ENCODE results near the gene CREM. TPM values are rescaled to one million over a fixed set of nuclear protein-coding genes. Genes with fewer than 3 reads are reported as not detected.

Gene CREM
- total and polyA plus RNA-seq, 9 donors = 41.4 to 58.6 (median 51.8) TPM

DNA sequence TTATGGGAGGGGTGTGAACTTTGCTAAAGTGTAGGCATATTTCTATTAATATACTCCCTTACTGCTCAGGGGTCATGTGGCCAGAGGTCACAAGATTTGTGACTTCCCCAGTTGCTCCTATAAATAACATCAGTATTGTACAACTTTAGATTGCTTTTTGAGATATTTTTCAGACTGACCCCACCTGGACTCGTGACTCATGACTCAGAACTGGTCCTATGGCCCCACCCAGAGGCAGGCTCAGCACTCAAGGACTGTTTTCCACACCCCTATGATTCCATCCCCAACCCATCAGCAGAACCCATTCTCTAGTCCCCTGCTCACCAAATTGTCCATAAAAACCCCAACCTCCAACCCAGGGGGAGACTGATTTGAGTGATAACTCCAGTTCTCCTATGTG lies 33.8 kb upstream of the CREM start:
- DNase-seq = peak; percentile 7
- Histone ChIP-seq H3K4me3 (ENCODE audit: low read length) (no peak overlapping the region), H3K36me3 (ENCODE audit: control insufficient read depth, insufficient read depth, low read length) (no peaks in the 10 kb centered on the region), H3K9me3 (replicated peaks; ENCODE audit: control insufficient read depth, low read depth, low read length) (no peaks in the 10 kb centered on the region), H3K27me3 (ENCODE audit: control insufficient read depth, insufficient read depth, low read length) (peaks cover 5% of the 10 kb centered on the region), H3K4me1 (ENCODE audit: control insufficient read depth, insufficient read depth, low read length) (peaks cover 10% of the 10 kb centered on the region), H3K27ac (ENCODE audit: low read length) (no peak overlapping the region)
- 64% methylated on average over 1 of the region's 1 CpG for WGBS (ENCODE audit: insufficient coverage)

DNA sequence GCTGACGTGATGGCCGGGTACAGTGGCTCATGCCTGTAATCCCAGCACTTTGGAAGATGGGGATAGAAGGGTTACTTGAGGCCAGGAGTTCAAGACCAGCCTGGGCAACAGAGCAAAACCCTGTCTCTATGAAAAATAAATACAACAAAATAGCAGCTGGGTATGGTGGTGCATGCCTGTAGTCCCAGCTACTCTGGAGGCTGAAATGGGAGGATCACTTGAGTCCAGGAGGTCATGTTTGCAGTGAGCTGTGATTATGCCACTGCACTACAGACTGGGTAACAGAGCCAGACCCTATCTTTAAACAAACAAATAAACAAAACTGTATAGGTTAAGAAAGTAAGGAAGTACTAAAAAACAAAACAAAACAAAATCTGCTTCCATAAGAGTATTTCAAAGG lies 30.3 kb upstream of the CREM start:
- 63% methylated on average over 2 of the region's 2 CpGs for WGBS (ENCODE audit: insufficient coverage)
- H3K9me3 ChIP-seq (replicated peaks; ENCODE audit: control insufficient read depth, low read depth, low read length) = no peaks in the 10 kb centered on the region
- H3K27ac ChIP-seq (ENCODE audit: low read length) = no peak overlapping the region
- no peaks in the 10 kb centered on the region for H3K4me1 ChIP-seq (ENCODE audit: control insufficient read depth, insufficient read depth, low read length)
- no peaks in the 10 kb centered on the region for H3K36me3 ChIP-seq (ENCODE audit: control insufficient read depth, insufficient read depth, low read length)
- peaks cover 5% of the 10 kb centered on the region for H3K27me3 ChIP-seq (ENCODE audit: control insufficient read depth, insufficient read depth, low read length)
- no peak overlapping the region for H3K4me3 ChIP-seq (ENCODE audit: low read length)
- DNase-seq = no peak

- H3K4me3 ChIP-seq (ENCODE audit: low read length) = no peak overlapping the region
- WGBS (ENCODE audit: insufficient coverage) = 80% methylated on average over 1 of the region's 1 CpG
- peaks cover 5% of the 10 kb centered on the region for H3K27me3 ChIP-seq (ENCODE audit: control insufficient read depth, insufficient read depth, low read length)
- no peaks in the 10 kb centered on the region for H3K4me1 ChIP-seq (ENCODE audit: control insufficient read depth, insufficient read depth, low read length)
- H3K9me3 ChIP-seq (replicated peaks; ENCODE audit: control insufficient read depth, low read depth, low read length) = no peaks in the 10 kb centered on the region
- no peak for DNase-seq
- H3K27ac ChIP-seq (ENCODE audit: low read length) = no peak overlapping the region
- no peaks in the 10 kb centered on the region for H3K36me3 ChIP-seq (ENCODE audit: control insufficient read depth, insufficient read depth, low read length)
Observed at GRCh38 chr10:35097510-35097909, 29.1 kb upstream of the CREM start.

DNA sequence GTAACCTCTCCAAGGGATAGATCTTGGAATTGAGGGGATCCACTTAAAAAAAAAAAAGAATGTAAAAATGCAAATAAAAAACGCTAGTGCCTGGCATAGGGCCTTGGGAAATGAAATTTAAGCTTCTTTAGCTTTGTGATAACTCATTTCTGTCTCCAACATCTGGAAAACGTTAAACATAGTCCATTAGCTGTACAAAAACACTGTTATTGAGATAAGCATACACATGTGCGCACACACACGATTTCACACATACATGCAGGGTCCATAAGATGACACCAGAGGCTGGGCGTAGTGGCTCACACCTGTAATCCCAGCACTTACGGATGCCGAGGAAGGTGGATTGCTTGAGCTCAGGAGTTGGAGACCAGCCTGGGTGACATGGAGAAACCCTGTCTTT lies 22.8 kb upstream of the CREM start:
- WGBS (ENCODE audit: insufficient coverage) = no CpG with 5 or more reads among the region's 7 CpGs
- H3K36me3 ChIP-seq (ENCODE audit: control insufficient read depth, insufficient read depth, low read length) = no peaks in the 10 kb centered on the region
- peak; percentile 35 for DNase-seq
- H3K9me3 ChIP-seq (replicated peaks; ENCODE audit: control insufficient read depth, low read depth, low read length) = no peaks in the 10 kb centered on the region
- no peaks in the 10 kb centered on the region for H3K27me3 ChIP-seq (ENCODE audit: control insufficient read depth, insufficient read depth, low read length)
- no peak overlapping the region for H3K27ac ChIP-seq (ENCODE audit: low read length)
- H3K4me1 ChIP-seq (ENCODE audit: control insufficient read depth, insufficient read depth, low read length) = no peaks in the 10 kb centered on the region
- no peak overlapping the region for H3K4me3 ChIP-seq (ENCODE audit: low read length)

DNA sequence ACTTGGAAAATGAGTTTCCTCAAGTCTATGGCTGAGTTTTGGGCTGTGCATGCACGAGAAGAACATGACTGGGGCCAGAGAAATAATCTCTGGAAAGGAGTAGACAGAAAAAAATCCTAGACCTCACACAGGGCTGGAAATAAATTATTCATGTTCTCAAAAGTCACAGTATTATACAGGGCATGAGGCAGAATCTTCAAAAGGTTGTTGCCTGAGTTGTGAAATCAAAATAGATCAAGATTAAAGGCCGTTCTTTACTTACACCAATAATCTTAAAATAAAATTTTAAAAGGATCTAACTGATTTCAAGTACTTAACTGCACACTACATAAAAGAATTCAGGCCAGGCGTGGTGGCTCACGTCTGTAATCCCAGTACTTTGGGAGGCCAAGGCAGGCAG lies 14.1 kb upstream of the CREM start:
- H3K4me1 ChIP-seq (ENCODE audit: control insufficient read depth, insufficient read depth, low read length) = no peaks in the 10 kb centered on the region
- H3K27me3 ChIP-seq (ENCODE audit: control insufficient read depth, insufficient read depth, low read length) = no peaks in the 10 kb centered on the region
- no peaks in the 10 kb centered on the region for H3K36me3 ChIP-seq (ENCODE audit: control insufficient read depth, insufficient read depth, low read length)
- H3K4me3 ChIP-seq (ENCODE audit: low read length) = no peak overlapping the region
- no peak for DNase-seq
- WGBS (ENCODE audit: insufficient coverage) = 100% methylated on average over 1 of the region's 4 CpGs
- no peaks in the 10 kb centered on the region for H3K9me3 ChIP-seq (replicated peaks; ENCODE audit: control insufficient read depth, low read depth, low read length)
- no peak overlapping the region for H3K27ac ChIP-seq (ENCODE audit: low read length)

- H3K36me3 ChIP-seq (ENCODE audit: control insufficient read depth, insufficient read depth, low read length) = no peaks in the 10 kb centered on the region
- no peaks in the 10 kb centered on the region for H3K27me3 ChIP-seq (ENCODE audit: control insufficient read depth, insufficient read depth, low read length)
- 100% methylated on average over 1 of the region's 1 CpG for WGBS (ENCODE audit: insufficient coverage)
- no peak overlapping the region for H3K4me3 ChIP-seq (ENCODE audit: low read length)
- H3K9me3 ChIP-seq (replicated peaks; ENCODE audit: control insufficient read depth, low read depth, low read length) = no peaks in the 10 kb centered on the region
- H3K27ac ChIP-seq (ENCODE audit: low read length) = no peak overlapping the region
- H3K4me1 ChIP-seq (ENCODE audit: control insufficient read depth, insufficient read depth, low read length) = no peaks in the 10 kb centered on the region
- no peak for DNase-seq
Observed at GRCh38 chr10:35119378-35119777, 7.3 kb upstream of the CREM start.

DNA sequence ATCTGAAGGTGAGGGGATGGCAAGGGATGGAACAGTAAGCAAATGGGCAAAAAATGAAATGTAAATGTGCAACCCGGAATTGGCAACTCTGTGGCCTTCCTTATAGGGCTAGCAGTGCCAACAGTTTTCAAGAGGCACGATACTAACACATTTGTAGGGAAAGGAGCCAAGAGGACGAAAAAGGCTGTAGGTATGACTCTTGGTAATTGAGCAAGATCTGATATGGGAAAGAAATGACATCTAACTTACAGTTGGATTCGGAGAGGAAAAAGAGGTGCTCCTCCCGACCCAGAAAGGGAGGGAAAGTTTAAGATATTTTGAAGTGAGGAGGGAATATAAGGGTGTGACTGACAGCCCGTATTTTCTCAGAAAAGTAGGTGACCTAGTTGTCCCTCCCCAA lies 2.1 kb upstream of the CREM start:
- Histone ChIP-seq H3K36me3 (ENCODE audit: control insufficient read depth, insufficient read depth, low read length) (no peaks in the 10 kb centered on the region), H3K4me1 (ENCODE audit: control insufficient read depth, insufficient read depth, low read length) (peaks cover 9% of the 10 kb centered on the region), H3K9me3 (replicated peaks; ENCODE audit: control insufficient read depth, low read depth, low read length) (no peaks in the 10 kb centered on the region), H3K4me3 (ENCODE audit: low read length) (no peak overlapping the region), H3K27me3 (ENCODE audit: control insufficient read depth, insufficient read depth, low read length) (no peaks in the 10 kb centered on the region), H3K27ac (ENCODE audit: low read length) (no peak overlapping the region)
- WGBS (ENCODE audit: insufficient coverage) = 81% methylated on average over 4 of the region's 6 CpGs
- peak; percentile 10 for DNase-seq

DNA sequence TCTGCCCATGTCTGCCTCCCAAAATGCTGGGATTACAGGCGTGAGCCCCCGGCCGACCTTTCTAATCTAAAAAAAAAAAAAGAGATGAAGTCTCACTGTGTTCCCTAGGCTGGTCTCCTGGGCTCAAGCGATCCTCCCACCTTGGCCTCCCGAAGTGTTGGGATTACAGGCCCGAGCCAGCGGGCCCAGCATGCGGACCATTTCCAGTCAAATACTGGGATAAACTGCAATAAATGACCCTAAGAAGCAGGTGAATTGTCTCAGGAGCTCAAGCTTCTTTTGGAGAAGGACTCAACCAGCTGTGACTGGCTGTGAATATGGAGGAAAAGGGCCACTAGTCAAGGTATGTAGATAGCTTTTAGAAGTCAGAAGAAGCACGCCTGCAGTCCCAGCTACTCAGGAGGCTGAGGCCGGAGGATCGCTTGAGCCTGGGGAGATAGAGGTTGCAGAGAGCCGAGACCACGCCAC lies 550 bp upstream of the CREM start:
- H3K4me1 ChIP-seq (ENCODE audit: control insufficient read depth, insufficient read depth, low read length) = peaks cover 9% of the 10 kb centered on the region
- H3K36me3 ChIP-seq (ENCODE audit: control insufficient read depth, insufficient read depth, low read length) = no peaks in the 10 kb centered on the region
- H3K27me3 ChIP-seq (ENCODE audit: control insufficient read depth, insufficient read depth, low read length) = no peaks in the 10 kb centered on the region
- peak overlapping the region; percentile 100 for H3K27ac ChIP-seq (ENCODE audit: low read length)
- DNase-seq = no peak
- 57% methylated on average over 9 of the region's 13 CpGs for WGBS (ENCODE audit: insufficient coverage)
- peak overlapping the region; percentile 44 for H3K4me3 ChIP-seq (ENCODE audit: low read length)
- no peaks in the 10 kb centered on the region for H3K9me3 ChIP-seq (replicated peaks; ENCODE audit: control insufficient read depth, low read depth, low read length)

GRCh38 chr10:35127289-35127891 lies 744 bp downstream of the CREM start:
- WGBS (ENCODE audit: insufficient coverage) = under 1% methylated on average over 44 of the region's 56 CpGs
- Histone ChIP-seq H3K27me3 (ENCODE audit: control insufficient read depth, insufficient read depth, low read length) (no peaks in the 10 kb centered on the region), H3K36me3 (ENCODE audit: control insufficient read depth, insufficient read depth, low read length) (no peaks in the 10 kb centered on the region), H3K27ac (ENCODE audit: low read length) (peak overlapping the region; percentile 100), H3K9me3 (replicated peaks; ENCODE audit: control insufficient read depth, low read depth, low read length) (no peaks in the 10 kb centered on the region), H3K4me3 (ENCODE audit: low read length) (peak overlapping the region; percentile 90), H3K4me1 (ENCODE audit: control insufficient read depth, insufficient read depth, low read length) (peaks cover 9% of the 10 kb centered on the region)
- DNase-seq = peak; percentile 74

GRCh38 chr10:35129185-35129674 lies 2.6 kb downstream of the CREM start:
- H3K27me3 ChIP-seq (ENCODE audit: control insufficient read depth, insufficient read depth, low read length) = no peaks in the 10 kb centered on the region
- WGBS (ENCODE audit: insufficient coverage) = no CpG with 5 or more reads among the region's 1 CpG
- H3K36me3 ChIP-seq (ENCODE audit: control insufficient read depth, insufficient read depth, low read length) = no peaks in the 10 kb centered on the region
- H3K27ac ChIP-seq (ENCODE audit: low read length) = no peak overlapping the region
- H3K9me3 ChIP-seq (replicated peaks; ENCODE audit: control insufficient read depth, low read depth, low read length) = no peaks in the 10 kb centered on the region
- DNase-seq = no peak
- no peak overlapping the region for H3K4me3 ChIP-seq (ENCODE audit: low read length)
- H3K4me1 ChIP-seq (ENCODE audit: control insufficient read depth, insufficient read depth, low read length) = peaks cover 9% of the 10 kb centered on the region

GRCh38 chr10:35130663-35131062 lies 4.0 kb downstream of the CREM start:
- Histone ChIP-seq H3K4me3 (ENCODE audit: low read length) (no peak overlapping the region), H3K27ac (ENCODE audit: low read length) (no peak overlapping the region), H3K4me1 (ENCODE audit: control insufficient read depth, insufficient read depth, low read length) (peaks cover 9% of the 10 kb centered on the region), H3K27me3 (ENCODE audit: control insufficient read depth, insufficient read depth, low read length) (no peaks in the 10 kb centered on the region), H3K9me3 (replicated peaks; ENCODE audit: control insufficient read depth, low read depth, low read length) (no peaks in the 10 kb centered on the region), H3K36me3 (ENCODE audit: control insufficient read depth, insufficient read depth, low read length) (no peaks in the 10 kb centered on the region)
- WGBS (ENCODE audit: insufficient coverage) = no CpG with 5 or more reads among the region's 4 CpGs
- no peak for DNase-seq

All from muscle of leg (tissue), 11 donors.